22Rv1 (cell line): ENCODE results near the gene PCNX4.

Experiments used
- CTCF ChIP-seq: fragments of 450-650 bp; IDR thresholded peaks from 2 replicates; pipeline ENCODE4 v1.5.1; 2017; ENCODE audit warnings: mild to moderate bottlenecking
- ZFX ChIP-seq: fragments of 450-650 bp; IDR thresholded peaks from 2 replicates; pipeline ENCODE4 v1.6.1; 2017; ENCODE audit warnings: antibody characterized with exemption, borderline replicate concordance

DNA sequence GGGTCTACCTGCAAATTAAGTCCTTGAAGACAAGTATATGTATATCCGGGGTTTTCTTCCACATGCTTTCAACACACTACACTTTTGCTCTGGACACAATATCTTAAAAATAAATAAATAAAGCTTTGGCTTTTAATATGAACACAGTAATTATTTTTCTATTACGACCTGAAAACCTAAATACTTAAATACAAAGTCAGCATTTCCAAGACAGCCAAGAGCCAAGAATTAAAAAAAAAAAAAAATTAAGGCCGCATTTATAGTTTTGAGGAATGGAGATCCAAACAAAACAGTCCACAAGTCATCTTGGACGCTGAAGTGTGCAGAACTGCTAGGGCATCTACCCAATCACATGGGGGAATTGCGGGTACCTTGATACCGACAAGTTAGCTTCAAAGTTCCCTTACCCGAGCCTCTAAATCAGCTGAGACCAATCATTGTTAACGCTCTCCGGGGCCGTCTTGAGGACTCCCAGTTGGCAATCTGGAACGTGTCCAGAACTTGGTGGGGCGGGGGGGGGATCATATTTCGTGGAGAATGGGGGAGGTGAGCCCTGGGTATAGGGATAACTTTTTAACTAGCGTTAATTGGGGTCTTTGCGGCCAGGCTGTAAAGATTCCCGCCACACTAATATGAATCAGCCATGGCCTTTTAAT is 731 bp upstream of the PCNX4 start:
- TF ChIP-seq CTCF (no peak), ZFX (no peak)
